Astrocyte of the spinal cord (primary cell): ENCODE measurements around the gene CDK14.

Experiments
- DNase-seq: peaks from one replicate; pipeline ENCODE4 v3.0.0; 2011; ENCODE audit warnings: low read depth, low spot score
- H3K4me3 ChIP-seq: 2 replicates; pipeline ENCODE4 v1.5.1; 2011; ENCODE audit warnings: low read depth, mild to moderate bottlenecking, low read length, moderate library complexity
- CTCF ChIP-seq: IDR thresholded peaks from 2 replicates; pipeline ENCODE4 v1.5.1; 2012; ENCODE audit warnings: low read depth, mild to moderate bottlenecking, low read length, inconsistent platforms
- in situ Hi-C: cut with HindIII; loops from 2 replicates; pipeline ENCODE4 v1.10.0; 2017; ENCODE audit warnings: low sequenced_read_pairs

Gene CDK14

GRCh38 chr7:90580051-90580450 lies 16.1 kb upstream of the CDK14 start:
- no peak for DNase-seq
- H3K4me3 ChIP-seq: no peak overlapping the region
- in situ Hi-C loops: no loop called here
- no peak for TF ChIP-seq CTCF

- in situ Hi-C loops: no loop called here
- no peak for TF ChIP-seq CTCF
- no peak overlapping the region for H3K4me3 ChIP-seq
- no peak for DNase-seq
These were observed 14.0 kb upstream of the CDK14 start for GRCh38 chr7:90582164-90582563.

- no peak for TF ChIP-seq CTCF
- H3K4me3 ChIP-seq: no peak overlapping the region
- in situ Hi-C loops: no loop called here
- no peak for DNase-seq
These were observed 11.7 kb upstream of the CDK14 start for GRCh38 chr7:90584378-90584777.

GRCh38 chr7:90586091-90586490 lies 10.0 kb upstream of the CDK14 start:
- no peak for DNase-seq
- no peak for TF ChIP-seq CTCF
- in situ Hi-C loops: no loop called here
- H3K4me3 ChIP-seq: no peak overlapping the region

- in situ Hi-C loops: no loop called here
- no peak for DNase-seq
- no peak overlapping the region for H3K4me3 ChIP-seq
- no peak for TF ChIP-seq CTCF
These were observed 8.4 kb upstream of the CDK14 start for GRCh38 chr7:90587766-90588165.

GRCh38 chr7:90592033-90592432 lies 4.1 kb upstream of the CDK14 start:
- H3K4me3 ChIP-seq: no peak overlapping the region
- TF ChIP-seq CTCF: no peak
- no peak for DNase-seq
- in situ Hi-C loops: no loop called here

GRCh38 chr7:90593205-90593604 lies 2.9 kb upstream of the CDK14 start:
- H3K4me3 ChIP-seq: no peak overlapping the region
- DNase-seq: no peak
- in situ Hi-C loops: no loop called here

More at GRCh38 chr7:90593205-90593604, 2.9 kb upstream of the CDK14 start:
- no peak for TF ChIP-seq CTCF
